ENCODE results near the gene SMIM23.

- no peak for TF ChIP-seq POLR2A (IDR thresholded peaks at IDR 0.05; ENCODE audit: low read depth, low read length)
- TF ChIP-seq, protein P1, sequence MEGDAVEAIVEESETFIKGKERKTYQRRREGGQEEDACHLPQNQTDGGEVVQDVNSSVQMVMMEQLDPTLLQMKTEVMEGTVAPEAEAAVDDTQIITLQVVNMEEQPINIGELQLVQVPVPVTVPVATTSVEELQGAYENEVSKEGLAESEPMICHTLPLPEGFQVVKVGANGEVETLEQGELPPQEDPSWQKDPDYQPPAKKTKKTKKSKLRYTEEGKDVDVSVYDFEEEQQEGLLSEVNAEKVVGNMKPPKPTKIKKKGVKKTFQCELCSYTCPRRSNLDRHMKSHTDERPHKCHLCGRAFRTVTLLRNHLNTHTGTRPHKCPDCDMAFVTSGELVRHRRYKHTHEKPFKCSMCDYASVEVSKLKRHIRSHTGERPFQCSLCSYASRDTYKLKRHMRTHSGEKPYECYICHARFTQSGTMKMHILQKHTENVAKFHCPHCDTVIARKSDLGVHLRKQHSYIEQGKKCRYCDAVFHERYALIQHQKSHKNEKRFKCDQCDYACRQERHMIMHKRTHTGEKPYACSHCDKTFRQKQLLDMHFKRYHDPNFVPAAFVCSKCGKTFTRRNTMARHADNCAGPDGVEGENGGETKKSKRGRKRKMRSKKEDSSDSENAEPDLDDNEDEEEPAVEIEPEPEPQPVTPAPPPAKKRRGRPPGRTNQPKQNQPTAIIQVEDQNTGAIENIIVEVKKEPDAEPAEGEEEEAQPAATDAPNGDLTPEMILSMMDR (IDR thresholded peaks at IDR 0.05; ENCODE audit: extremely low read depth in 1 of 2, insufficient read depth in 1 of 2, low read depth in 1 of 2, low read length in 2 of 2) = no peak
- TF ChIP-seq MYC (IDR thresholded peaks at IDR 0.05; ENCODE audit: low read depth, low read length) = no peak
- TF ChIP-seq POLR2AphosphoS5 (IDR thresholded peaks at IDR 0.05; ENCODE audit: insufficient read depth, low read depth, low read length) = no peak
- TF ChIP-seq GATA2 (IDR thresholded peaks at IDR 0.05; ENCODE audit: insufficient read depth, insufficient read length, low read depth, low read length) = no peak
These were observed 21.4 kb upstream of the SMIM23 start for GRCh38 chr5:171764265-171764664.
